HepG2 (cell line): ENCODE measurements around the gene LSM2. TPM values are rescaled to one million over a fixed set of nuclear protein-coding genes. Genes with fewer than 3 reads are reported as not detected.

Source experiments
- ARID3A ChIP-seq: IDR thresholded peaks from 2 replicates; pipeline ENCODE4 v1.6.1; 2012; ENCODE audit warnings: low read depth, low read length, improper control_type of control experiment
- BHLHE40 ChIP-seq: IDR thresholded peaks from 2 replicates; pipeline ENCODE4 v1.6.1; 2011; ENCODE audit warnings: low read length, improper control_type of control experiment
- CHCHD3 ChIP-seq: sonication (generic); formaldehyde crosslinking; IDR thresholded peaks from 2 replicates; pipeline ENCODE4 v1.8.0; 2022; ENCODE audit warnings: mild to moderate bottlenecking, missing genetic modification reagents, moderate library complexity
- EED ChIP-seq: sonication (generic); formaldehyde crosslinking; IDR thresholded peaks from 2 replicates; pipeline ENCODE4 v1.5.0; 2020; ENCODE audit warnings: mild to moderate bottlenecking, missing genetic modification reagents
- FIP1L1 ChIP-seq: fragments of 200-400 bp; formaldehyde crosslinking; IDR thresholded peaks from 2 replicates; pipeline ENCODE4 v1.6.1; 2018; ENCODE audit warnings: low read depth, mild to moderate bottlenecking, low read length, moderate library complexity, borderline replicate concordance; ENCODE audit not compliant: insufficient read depth
- HCFC1 ChIP-seq: fragments of 150-350 bp; IDR thresholded peaks from 2 replicates; pipeline ENCODE4 v1.6.1; 2014; ENCODE audit warnings: low read depth, low read length
- HNF4G ChIP-seq, 2 experiments: sonication (generic) in 1 of 2; formaldehyde crosslinking in 1 of 2; IDR thresholded peaks; 2 replicates each; pipeline versions ENCODE4 v1.4.0 to v1.6.1; 2011 to 2020; ENCODE audit warnings: borderline replicate concordance in 2 of 2, low read depth in 2 of 2, mild to moderate bottlenecking in 2 of 2, low read length in 1 of 2, missing genetic modification reagents in 1 of 2, moderate library complexity in 1 of 2
- MAFK ChIP-seq, 2 experiments: IDR thresholded peaks in 1 of 2; conservative IDR thresholded peaks in 1 of 2; 2 replicates each; pipeline ENCODE4 v1.6.1; 2011; ENCODE audit warnings: improper control_type of control experiment in 2 of 2, low read length in 2 of 2
- NR2F6 ChIP-seq, 2 experiments: IDR thresholded peaks; 2 replicates each; pipeline ENCODE4 v1.6.1; 2016; ENCODE audit warnings: antibody characterized with exemption in 1 of 2, mild to moderate bottlenecking in 1 of 2
- PAX8 ChIP-seq: sonication (generic); formaldehyde crosslinking; IDR thresholded peaks from 2 replicates; pipeline ENCODE4 v1.8.0; 2022; ENCODE audit warnings: mild to moderate bottlenecking, missing genetic modification reagents, borderline replicate concordance
- REPIN1 ChIP-seq: sonication (generic); formaldehyde crosslinking; IDR thresholded peaks from 2 replicates; pipeline ENCODE4 v1.8.0; 2022; ENCODE audit warnings: missing genetic modification reagents, low read depth, mild to moderate bottlenecking, borderline replicate concordance
- RNF219 ChIP-seq: sonication (generic); formaldehyde crosslinking; IDR thresholded peaks from 2 replicates; pipeline ENCODE4 v1.5.0; 2020; ENCODE audit warnings: mild to moderate bottlenecking, missing genetic modification reagents
- SCMH1 ChIP-seq: sonication (generic); formaldehyde crosslinking; IDR thresholded peaks from 2 replicates; pipeline ENCODE4 v1.9.0; 2021; ENCODE audit warnings: missing genetic modification reagents, mild to moderate bottlenecking, borderline replicate concordance
- SP4 ChIP-seq: sonication (generic); formaldehyde crosslinking; IDR thresholded peaks from 2 replicates; pipeline ENCODE4 v1.8.1; 2023; ENCODE audit warnings: mild to moderate bottlenecking, missing genetic modification reagents
- YEATS2 ChIP-seq: sonication (generic); formaldehyde crosslinking; IDR thresholded peaks from 2 replicates; pipeline ENCODE4 v1.4.0; 2020; ENCODE audit warnings: missing genetic modification reagents, borderline replicate concordance
- ZBTB4 ChIP-seq: sonication (generic); formaldehyde crosslinking; IDR thresholded peaks from 2 replicates; pipeline ENCODE4 v1.4.0; 2020; ENCODE audit warnings: missing genetic modification reagents, mild to moderate bottlenecking, borderline replicate concordance
- ZNF510 ChIP-seq: sonication (generic); formaldehyde crosslinking; IDR thresholded peaks from 2 replicates; pipeline ENCODE4 v1.4.0; 2020; ENCODE audit warnings: low read depth, mild to moderate bottlenecking, missing genetic modification reagents
- polyA plus RNA-seq, 8 experiments: library from polyadenylated mRNA; depleted of rRNA in 3 of 8; stranded (reverse) in 7 of 8; unstranded in 1 of 8; fragments of >200 nt; fragmentation: Illumina TruSeq in 4 of 8; extraction: Trizol in 4 of 8; gene quantifications; 2 replicates each; pipeline versions ENCODE4 v1.2.1 to v1.2.3, GENCODE V29; 2011 to 2016; ENCODE audit warnings: low read depth in 4 of 8, missing spikeins in 1 of 8, mixed read lengths in 1 of 8; ENCODE audit not compliant: insufficient read depth in 1 of 8
- total RNA-seq, 5 experiments: library from RNA; depleted of rRNA; stranded (reverse); fragments of >200 nt; fragmentation: Illumina TruSeq; extraction: Trizol; gene quantifications; 2 replicates each; pipeline ENCODE4 v1.2.3, GENCODE V29; 2016; ENCODE audit warnings: low read depth in 1 of 5

LSM2 gene
- total and polyA plus RNA-seq, 2 of the 13 experiments (the other 11 are each of a cell fraction or from before 2014, with no cell fraction given): 69.4 to 90.5 TPM

- TF ChIP-seq FIP1L1 (0 out of 2 replicates have a peak, but pooled peaks have one; percentile 21), HCFC1 (no peak), SP4 (peak; percentile 7), RNF219 (CRISPR knock-in tag) (no peak), HNF4G (IDR thresholded peaks at IDR 0.05; ENCODE audit: borderline replicate concordance, low read depth, low read length) (no peak), HNF4G (CRISPR knock-in tag; IDR thresholded peaks at IDR 0.05; ENCODE audit: borderline replicate concordance, low read depth) (no peak), ARID3A (no peak), ZNF510 (CRISPR knock-in tag) (no peak), NR2F6 (IDR thresholded peaks at IDR 0.05) (no peak), NR2F6 (CRISPR knock-in tag; IDR thresholded peaks at IDR 0.05) (no peak), PAX8 (CRISPR knock-in tag) (no peak), SCMH1 (CRISPR knock-in tag) (no peak), BHLHE40 (no peak), ZBTB4 (CRISPR knock-in tag) (no peak), MAFK (conservative IDR thresholded peaks at IDR 0.05 in 1 of 2, IDR thresholded peaks at IDR 0.05 in 1 of 2; ENCODE audit: low read length in 2 of 2) (no peak), EED (CRISPR knock-in tag) (no peak), CHCHD3 (CRISPR knock-in tag) (no peak), YEATS2 (no peak), REPIN1 (CRISPR knock-in tag) (no peak)
Measured at GRCh38 chr6:31821301-31822035, 14.7 kb upstream of the LSM2 start (continued).
